K562 (cell line): ENCODE measurements around the gene KCNG1. TPM values are rescaled to one million over a fixed set of nuclear protein-coding genes. Genes with fewer than 3 reads are reported as not detected.

Source experiments
- ATAC-seq: fragments of 200-7000 bp; cut with Tn5 transposase; 3 replicates; pipeline ENCODE4 v1.9.1; 2020; ENCODE audit warnings: moderate library complexity
- BruUV-seq: library from RNA; stranded (reverse); fragments of 400-500 nt; replicated peaks from 2 replicates; lab custom pipeline; 2021; lab: Mats Ljungman, UMichigan
- CTCF ChIA-PET: fragments of 300-600 bp; formaldehyde crosslinking; extraction: SDS; loops from one replicate; lab custom pipeline; 2021; ENCODE audit warnings: low intra/inter-chr PET ratio; lab: Yijun Ruan, JAX
- POLR2A ChIA-PET: fragments of 300-600, 350-650 bp; sonication (Branson Sonifier 250); formaldehyde crosslinking; extraction: SDS; loops from one replicate; lab custom pipeline; 2021; ENCODE audit warnings: antibody characterized with exemption, inconsistent platforms; lab: Yijun Ruan, JAX
- DNase-seq, 4 experiments: peaks; one replicate each; pipeline versions ENCODE4 v3.0.0 to v3.0.0-alpha.2; 2011 to 2018; ENCODE audit warnings: low spot score in 3 of 4, mixed read lengths in 3 of 4; ENCODE audit errors: extremely low read depth in 1 of 4
- FAIRE-seq: peaks from 2 replicates; lab custom pipeline; 2011; peaks lifted over from hg19 to GRCh38; lab: Jason Lieb, UNC
- H2AFZ ChIP-seq: 2 replicates; pipeline ENCODE4 v1.6.0; 2011; ENCODE audit warnings: low read depth, low read length, control low read depth, inconsistent platforms
- H3K27ac ChIP-seq: fragments of 200-600 bp; 3 replicates; pipeline ENCODE4 v1.8.0; 2011; ENCODE audit warnings: low read depth, mild to moderate bottlenecking, control low read depth, inconsistent platforms, low read length, moderate library complexity, mixed read lengths; ENCODE audit errors: extremely low read depth
- H3K27me3 ChIP-seq, 2 experiments: fragments of 300-600 bp in 1 of 2; 2 replicates in 1 of 2; 3 replicates in 1 of 2; pipeline versions ENCODE4 v1.6.0 to v1.8.0; 2011; ENCODE audit warnings: inconsistent platforms in 2 of 2, low read length in 2 of 2, mild to moderate bottlenecking in 1 of 2, mixed read lengths in 1 of 2, moderate library complexity in 1 of 2; ENCODE audit not compliant: control insufficient read depth in 2 of 2, insufficient read depth in 2 of 2
- H3K36me3 ChIP-seq: fragments of 300-600 bp; 3 replicates; pipeline ENCODE4 v1.8.0; 2011; ENCODE audit warnings: mild to moderate bottlenecking, low read length, inconsistent platforms; ENCODE audit not compliant: control insufficient read depth, insufficient read depth
- H3K4me1 ChIP-seq, 2 experiments: fragments of 200-600 bp in 1 of 2; replicated peaks in 1 of 2; 2 replicates in 1 of 2; 3 replicates in 1 of 2; pipeline versions ENCODE4 v1.5.1 to v1.8.0; 2011; ENCODE audit warnings: inconsistent platforms in 2 of 2, low read length in 2 of 2, mild to moderate bottlenecking in 1 of 2, mixed read lengths in 1 of 2, moderate library complexity in 1 of 2; ENCODE audit not compliant: control insufficient read depth in 2 of 2, insufficient read depth in 2 of 2
- H3K4me2 ChIP-seq: 2 replicates; pipeline ENCODE4 v1.6.1; 2011; ENCODE audit warnings: low read length, control low read depth, inconsistent platforms, mixed read lengths; ENCODE audit not compliant: insufficient read depth
- H3K4me3 ChIP-seq: fragments of 200-600 bp; sonication (generic), shearing (Covaris generic); 2 replicates; pipeline ENCODE4 v1.5.1; 2016; ENCODE audit warnings: control low read depth, inconsistent platforms
- H3K79me2 ChIP-seq: fragments of 200-600 bp; 3 replicates; pipeline ENCODE4 v1.8.0; 2011; ENCODE audit warnings: low read length, inconsistent platforms; ENCODE audit not compliant: control insufficient read depth, insufficient read depth
- H3K9ac ChIP-seq, 2 experiments: 2 replicates each; pipeline versions ENCODE4 v1.6.0 to v1.6.1; 2011; ENCODE audit warnings: low read depth in 2 of 2, low read length in 2 of 2, control low read depth in 1 of 2, inconsistent platforms in 1 of 2, mild to moderate bottlenecking in 1 of 2, mixed read lengths in 1 of 2; ENCODE audit not compliant: insufficient read depth in 1 of 2
- H3K9me1 ChIP-seq: one replicate; pipeline ENCODE4 v1.6.0; 2011; ENCODE audit warnings: inconsistent platforms, mild to moderate bottlenecking, low read length, moderate library complexity; ENCODE audit not compliant: control insufficient read depth, insufficient read depth
- H3K9me3 ChIP-seq: replicated peaks from 2 replicates; pipeline ENCODE4 v1.5.1; 2011; ENCODE audit warnings: low read depth, low read length, inconsistent platforms; ENCODE audit not compliant: control insufficient read depth, insufficient read depth
- H4K20me1 ChIP-seq: replicated peaks from 2 replicates; pipeline ENCODE4 v1.6.1; 2011; ENCODE audit warnings: low read length, inconsistent platforms, mixed read lengths; ENCODE audit not compliant: control insufficient read depth, insufficient read depth
- BRD4 ChIP-seq: fragments of 200-600 bp; sonication (generic); IDR thresholded peaks from 2 replicates; pipeline ENCODE4 v1.6.1; 2017; ENCODE audit warnings: inconsistent platforms
- CBX8 ChIP-seq: fragments of 200-600 bp; sonication (generic); IDR thresholded peaks from 2 replicates; pipeline ENCODE4 v1.6.1; 2012; ENCODE audit warnings: borderline replicate concordance, mixed run types, low read depth, mild to moderate bottlenecking, moderate library complexity, mixed read lengths, low read length, control low read depth, inconsistent platforms; ENCODE audit not compliant: poor library complexity, severe bottlenecking; ENCODE audit errors: extremely low read depth
- POU5F1 ChIP-seq: fragments of 150-350 bp; IDR thresholded peaks from 2 replicates; pipeline ENCODE4 v1.6.1; 2014; ENCODE audit warnings: borderline replicate concordance, low read length, low read depth, mild to moderate bottlenecking; ENCODE audit not compliant: partially characterized antibody
- TAF1 ChIP-seq: IDR thresholded peaks from 2 replicates; pipeline ENCODE4 v1.6.1; 2011; ENCODE audit warnings: mild to moderate bottlenecking, low read length, moderate library complexity; ENCODE audit not compliant: insufficient read depth, control insufficient read depth, severe bottlenecking; ENCODE audit errors: extremely low read depth
- ZNF121 ChIP-seq: sonication (generic); formaldehyde crosslinking; conservative IDR thresholded peaks from 2 replicates; pipeline ENCODE4 v1.8.0; 2022; ENCODE audit warnings: missing genetic modification reagents
- ZNF41 ChIP-seq: fragments of 250-450 bp; sonication (Bioruptor Pico); conservative IDR thresholded peaks from 2 replicates; pipeline ENCODE4 v1.4.0; 2020; ENCODE audit warnings: mild to moderate bottlenecking
- ZNF444 ChIP-seq: fragments of 250-450 bp; sonication (Bioruptor Pico); IDR thresholded peaks from 2 replicates; pipeline ENCODE4 v1.4.0; 2020; ENCODE audit warnings: mild to moderate bottlenecking, moderate library complexity
- ZNF707 ChIP-seq: fragments of 250-450 bp; sonication (Bioruptor Pico); conservative IDR thresholded peaks from 2 replicates; pipeline ENCODE4 v1.8.0; 2022; ENCODE audit warnings: inconsistent platforms, mild to moderate bottlenecking, moderate library complexity
- whole genome bisulfite sequencing: fragments of 100-300 bp; shearing (Covaris generic); methylation state at CpG from one replicate; pipeline ENCODE4 v1.1.6; 2016; ENCODE audit warnings: low coverage, mixed read lengths; ENCODE audit not compliant: insufficient coverage; ENCODE audit errors: missing lambda C conversion rate; 5-methylcytosine and 5-hydroxymethylcytosine counted together
- in situ Hi-C: fragments of 300-500 bp; cut with MboI; formaldehyde crosslinking; loops from 4 replicates; pipeline ENCODE4 v1.15.0; 2018; ENCODE audit warnings: inconsistent platforms, mixed read lengths
- intact Hi-C: fragments of 100-400 bp; cut with micrococcal nuclease; formaldehyde crosslinking; loops from 2 replicates; pipeline ENCODE4 v1.14.2; 2022
- polyA plus RNA-seq, 8 experiments: library from polyadenylated mRNA; depleted of rRNA in 4 of 8; stranded (reverse) in 5 of 8; unstranded in 3 of 8; fragments of >200 nt; fragmentation: Nextera tagmentation in 2 of 8; fragmentation: Illumina TruSeq in 1 of 8; extraction: Ambion mirVana in 2 of 8; extraction: Trizol in 1 of 8; gene quantifications; 2 replicates each; pipeline versions ENCODE4 v1.2.1 to v1.2.3, GENCODE V29; 2011 to 2014; ENCODE audit warnings: inconsistent platforms in 1 of 8, missing spikeins in 1 of 8
- total RNA-seq, 7 experiments: library from RNA; depleted of rRNA in 6 of 7; stranded (reverse); fragments of >200 nt in 6 of 7; fragmentation: Illumina TruSeq in 2 of 7; extraction: Trizol in 2 of 7; gene quantifications; 2 replicates each; pipeline versions ENCODE4 v1.2.1 to v1.2.3, GENCODE V29; 2011 to 2021; ENCODE audit warnings: low replicate concordance in 1 of 7
- TF ChIP-seq, protein P1 (sequence below): fragments of 150-350 bp; conservative IDR thresholded peaks from 2 replicates; pipeline ENCODE4 v1.6.1; 2014; ENCODE audit warnings: low read length
- TF ChIP-seq, protein P2 (sequence below): fragments of 250-450 bp; sonication (Bioruptor Pico); IDR thresholded peaks from 2 replicates; pipeline ENCODE4 v1.4.0; 2020; ENCODE audit warnings: mild to moderate bottlenecking

KCNG1 gene
- total and polyA plus RNA-seq, 9 of the 15 experiments (the other 6 are each of a cell fraction or from before 2014, with no cell fraction given): 0.06 to 1.5 (median 0.22) TPM; not detected in 2

DNA sequence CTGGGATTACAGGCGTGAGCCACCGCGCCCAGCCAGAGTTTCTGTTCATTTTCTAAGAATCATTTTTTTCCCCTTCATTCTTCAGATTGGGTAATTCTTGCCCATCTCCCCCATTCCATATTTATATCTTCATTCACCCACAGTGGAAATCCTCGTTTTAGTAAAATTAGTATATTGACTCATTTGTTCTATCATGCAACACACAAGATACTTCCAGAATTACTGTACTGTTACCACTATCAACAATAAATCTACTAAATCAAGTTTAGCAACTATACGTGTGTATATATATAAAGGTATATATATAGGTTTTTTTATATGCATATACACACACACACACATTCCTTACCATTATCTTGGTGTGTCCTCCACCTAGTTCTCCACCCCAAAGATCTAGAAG lies 41.2 kb upstream of the KCNG1 start:
- ATAC-seq (no peak), FAIRE-seq (no peak), DNase-seq (no peak)
- intact Hi-C loops: no loop called here
- no peaks in the 10 kb centered on the region for H3K36me3 ChIP-seq
- H3K9me3 ChIP-seq: no peaks in the 10 kb centered on the region
- no peaks in the 10 kb centered on the region for H3K4me1 ChIP-seq
- no peak overlapping the region for H3K27ac ChIP-seq
- in situ Hi-C loops: no loop called here
- 0% methylated on average over 5 of the region's 5 CpGs for WGBS
- no peaks in the 10 kb centered on the region for H3K9me1 ChIP-seq
- ChIA-PET CTCF (no interaction called here), POLR2A (interaction anchor here (0.6 kb wide), 1 partner anchor 75 kb away, joined by 3 read pairs; no protein-coding TSS in a partner anchor)
- no TSS peak for BruUV-seq
- H3K9ac ChIP-seq: no peak overlapping the region
- H3K4me2 ChIP-seq: no peak overlapping the region
- no peak overlapping the region for H2AFZ ChIP-seq
- H3K79me2 ChIP-seq: no peaks in the 10 kb centered on the region
- H4K20me1 ChIP-seq: no peaks in the 10 kb centered on the region
- H3K4me3 ChIP-seq: no peak overlapping the region
- TF ChIP-seq BRD4 (no peak), ZNF444 (no peak), ZNF121 (CRISPR knock-in tag) (no peak), ZNF41 (CRISPR knock-in tag) (no peak), CBX8 (no peak), ZNF707 (no peak), POU5F1 (no peak), TAF1 (no peak)
- TF ChIP-seq, protein P1, sequence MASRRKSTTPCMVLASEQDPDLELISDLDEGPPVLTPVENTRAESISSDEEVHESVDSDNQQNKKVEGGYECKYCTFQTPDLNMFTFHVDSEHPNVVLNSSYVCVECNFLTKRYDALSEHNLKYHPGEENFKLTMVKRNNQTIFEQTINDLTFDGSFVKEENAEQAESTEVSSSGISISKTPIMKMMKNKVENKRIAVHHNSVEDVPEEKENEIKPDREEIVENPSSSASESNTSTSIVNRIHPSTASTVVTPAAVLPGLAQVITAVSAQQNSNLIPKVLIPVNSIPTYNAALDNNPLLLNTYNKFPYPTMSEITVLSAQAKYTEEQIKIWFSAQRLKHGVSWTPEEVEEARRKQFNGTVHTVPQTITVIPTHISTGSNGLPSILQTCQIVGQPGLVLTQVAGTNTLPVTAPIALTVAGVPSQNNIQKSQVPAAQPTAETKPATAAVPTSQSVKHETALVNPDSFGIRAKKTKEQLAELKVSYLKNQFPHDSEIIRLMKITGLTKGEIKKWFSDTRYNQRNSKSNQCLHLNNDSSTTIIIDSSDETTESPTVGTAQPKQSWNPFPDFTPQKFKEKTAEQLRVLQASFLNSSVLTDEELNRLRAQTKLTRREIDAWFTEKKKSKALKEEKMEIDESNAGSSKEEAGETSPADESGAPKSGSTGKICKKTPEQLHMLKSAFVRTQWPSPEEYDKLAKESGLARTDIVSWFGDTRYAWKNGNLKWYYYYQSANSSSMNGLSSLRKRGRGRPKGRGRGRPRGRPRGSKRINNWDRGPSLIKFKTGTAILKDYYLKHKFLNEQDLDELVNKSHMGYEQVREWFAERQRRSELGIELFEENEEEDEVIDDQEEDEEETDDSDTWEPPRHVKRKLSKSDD: no peak
- TF ChIP-seq, protein P2, sequence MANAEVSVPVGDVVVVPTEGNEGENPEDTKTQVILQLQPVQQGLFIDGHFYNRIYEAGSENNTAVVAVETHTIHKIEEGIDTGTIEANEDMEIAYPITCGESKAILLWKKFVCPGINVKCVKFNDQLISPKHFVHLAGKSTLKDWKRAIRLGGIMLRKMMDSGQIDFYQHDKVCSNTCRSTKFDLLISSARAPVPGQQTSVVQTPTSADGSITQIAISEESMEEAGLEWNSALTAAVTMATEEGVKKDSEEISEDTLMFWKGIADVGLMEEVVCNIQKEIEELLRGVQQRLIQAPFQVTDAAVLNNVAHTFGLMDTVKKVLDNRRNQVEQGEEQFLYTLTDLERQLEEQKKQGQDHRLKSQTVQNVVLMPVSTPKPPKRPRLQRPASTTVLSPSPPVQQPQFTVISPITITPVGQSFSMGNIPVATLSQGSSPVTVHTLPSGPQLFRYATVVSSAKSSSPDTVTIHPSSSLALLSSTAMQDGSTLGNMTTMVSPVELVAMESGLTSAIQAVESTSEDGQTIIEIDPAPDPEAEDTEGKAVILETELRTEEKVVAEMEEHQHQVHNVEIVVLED: no peak
- H3K27me3 ChIP-seq: peaks cover 7 to 10% of the 10 kb centered on the region in 2 experiments; a peak in 3 of 5 replicates
